ENCODE measurements around the gene WFS1.

- no peak for TF ChIP-seq GATA2 (IDR thresholded peaks at IDR 0.05; ENCODE audit: low read depth, low read length)
- TF ChIP-seq GATA3 (IDR thresholded peaks at IDR 0.05; ENCODE audit: low read depth, low read length): no peak
These were observed 46.9 kb downstream of the WFS1 start for GRCh38 chr4:6316461-6317003.
